Measurements from ENCODE around the gene RNF213.
"Not testable (repeated sequence)": the region's sequence is repeated elsewhere in the genome, so short reads cannot be mapped to it uniquely, and the experiment has no call there.

Gene RNF213

GRCh38 chr17:80225230-80225629 lies 35.4 kb upstream of the RNF213 start:
- no peak for DNase-seq

GRCh38 chr17:80227156-80227555 lies 33.5 kb upstream of the RNF213 start:
- DNase-seq = no peak

- DNase-seq = no peak
Measured at GRCh38 chr17:80227666-80228065, 33.0 kb upstream of the RNF213 start.

DNA sequence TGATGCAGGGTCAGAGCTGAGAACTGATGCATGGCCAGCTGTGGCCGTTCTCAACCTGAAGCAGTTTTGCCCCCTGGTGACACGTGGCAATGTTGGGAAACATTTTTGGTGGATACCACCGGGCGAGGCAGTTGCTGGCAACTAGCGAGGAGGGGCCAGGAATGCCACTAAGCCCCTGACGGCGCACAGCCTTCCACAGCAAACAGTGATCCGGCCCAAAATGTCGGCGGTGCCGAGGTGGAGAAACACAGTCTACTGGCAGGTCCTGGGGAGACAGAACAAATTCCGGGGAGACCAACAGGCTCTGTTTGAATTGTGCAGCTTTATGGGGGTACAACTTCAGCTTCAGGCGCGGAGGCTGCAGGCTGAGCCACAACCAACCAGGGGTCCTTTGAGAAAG lies 32.2 kb upstream of the RNF213 start:
- no peak for DNase-seq

GRCh38 chr17:80229011-80229410 lies 31.6 kb upstream of the RNF213 start:
- no peak for DNase-seq

DNA sequence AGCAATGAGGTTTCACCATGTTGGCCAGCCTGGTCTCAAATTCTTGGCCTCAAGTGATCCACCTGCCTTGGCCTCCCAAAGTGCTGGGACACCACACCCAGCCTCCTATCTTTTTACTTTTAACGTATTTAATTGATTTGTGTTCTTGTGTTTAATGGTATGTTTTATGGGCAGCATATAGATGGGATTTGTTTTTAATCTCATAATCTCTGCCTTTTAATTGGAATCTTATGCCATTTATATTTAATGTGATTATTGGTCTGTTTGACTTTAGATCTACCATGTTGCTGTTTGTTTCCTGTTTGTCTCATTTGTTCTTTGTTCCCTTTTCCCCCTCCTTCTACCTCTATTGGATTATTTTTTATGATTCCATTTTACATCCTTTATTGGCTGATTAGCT lies 28.2 kb upstream of the RNF213 start:
- DNase-seq = no peak

GRCh38 chr17:80233202-80233601 lies 27.4 kb upstream of the RNF213 start:
- no peak for DNase-seq

DNA sequence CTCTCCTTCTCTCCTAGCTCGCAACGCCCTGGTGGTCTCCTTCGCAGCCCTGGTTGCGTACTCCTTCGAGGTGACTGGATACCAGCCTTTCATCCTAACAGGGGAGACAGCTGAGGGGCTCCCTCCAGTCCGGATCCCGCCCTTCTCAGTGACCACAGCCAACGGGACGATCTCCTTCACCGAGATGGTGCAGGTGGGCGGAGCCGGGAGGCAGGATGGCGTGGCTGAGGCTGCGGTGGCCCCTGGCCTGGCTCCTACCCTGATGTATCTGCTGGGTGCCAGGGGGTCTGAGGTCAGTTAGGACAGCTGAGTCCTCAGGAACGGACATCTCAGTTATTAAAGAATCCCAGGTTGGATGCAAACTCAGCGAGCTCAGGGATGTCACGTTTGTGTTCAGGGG lies 23.7 kb upstream of the RNF213 start:
- no peak for DNase-seq

DNA sequence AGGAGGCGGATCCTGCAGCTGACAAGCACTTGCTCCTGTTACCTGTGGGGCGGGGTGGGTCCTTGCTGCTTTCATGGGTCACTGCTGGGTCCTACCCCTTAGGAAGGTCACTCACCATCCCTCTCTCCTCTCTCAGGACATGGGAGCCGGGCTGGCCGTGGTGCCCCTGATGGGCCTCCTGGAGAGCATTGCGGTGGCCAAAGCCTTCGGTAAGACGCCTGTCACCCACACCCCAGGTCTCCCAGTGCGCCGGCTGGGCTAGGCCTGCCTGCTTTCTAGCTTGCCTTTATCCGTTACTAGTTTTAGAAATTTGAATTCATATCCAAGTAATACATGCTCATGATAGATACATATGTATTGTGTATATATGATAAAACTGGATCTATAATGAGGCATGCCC lies 23.3 kb upstream of the RNF213 start:
- no peak for DNase-seq

GRCh38 chr17:80242505-80242904 lies 18.1 kb upstream of the RNF213 start:
- DNase-seq = no peak

- no peak for DNase-seq
Measured at GRCh38 chr17:80243526-80244433, 16.9 kb upstream of the RNF213 start.

GRCh38 chr17:80244448-80244847 lies 16.2 kb upstream of the RNF213 start:
- DNase-seq = not testable (repeated sequence)

DNA sequence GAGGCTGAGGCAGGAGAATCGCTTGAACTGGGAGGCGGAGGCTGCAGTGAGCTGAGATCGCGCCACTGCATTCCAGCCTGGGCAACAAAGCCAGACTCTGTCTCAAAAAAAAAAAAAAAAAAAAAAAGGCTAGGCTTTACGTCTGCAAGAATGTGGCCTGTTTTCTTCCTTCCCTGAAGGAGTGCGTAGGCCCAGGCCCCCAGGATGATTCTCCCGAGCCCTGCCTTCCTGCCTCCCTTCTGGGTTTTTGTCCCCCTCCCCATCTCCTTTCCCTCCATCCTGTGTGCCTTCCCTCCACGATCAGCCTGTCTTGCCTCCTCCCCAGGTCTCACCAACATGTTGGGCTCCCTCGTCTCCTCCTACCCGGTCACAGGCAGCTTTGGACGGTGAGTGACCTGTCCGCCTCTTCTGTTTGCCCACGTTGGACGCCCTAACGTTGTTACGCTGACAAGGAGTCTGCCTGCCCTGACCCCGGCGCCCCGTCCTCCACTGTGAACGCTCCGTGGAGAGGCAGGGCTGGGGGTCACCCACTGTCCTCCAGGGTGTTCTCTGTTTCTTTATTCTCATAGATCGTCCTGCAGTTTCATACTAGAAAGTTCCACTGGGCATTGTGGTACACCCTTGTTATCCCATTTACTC lies 15.7 kb upstream of the RNF213 start:
- DNase-seq = no peak

- DNase-seq = no peak
Measured at GRCh38 chr17:80245566-80246265, 14.9 kb upstream of the RNF213 start.

DNA sequence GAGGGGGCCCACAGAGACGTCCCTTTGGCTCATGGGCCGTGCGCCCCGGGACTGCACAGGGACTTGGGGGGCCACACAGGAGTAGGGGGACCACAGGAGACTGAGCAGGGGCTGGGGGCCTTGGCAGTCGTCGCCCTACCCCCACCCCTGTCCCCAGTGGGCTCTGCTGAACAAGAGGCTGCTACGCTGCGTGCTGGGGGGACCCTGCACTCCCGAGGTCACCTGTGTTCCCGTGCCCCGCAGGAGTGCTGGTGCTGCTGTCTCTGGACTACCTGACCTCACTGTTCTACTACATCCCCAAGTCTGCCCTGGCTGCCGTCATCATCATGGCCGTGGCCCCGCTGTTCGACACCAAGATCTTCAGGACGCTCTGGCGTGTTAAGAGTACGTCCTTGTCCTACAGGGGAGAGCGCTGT lies 14.4 kb upstream of the RNF213 start:
- DNase-seq = no peak

DNA sequence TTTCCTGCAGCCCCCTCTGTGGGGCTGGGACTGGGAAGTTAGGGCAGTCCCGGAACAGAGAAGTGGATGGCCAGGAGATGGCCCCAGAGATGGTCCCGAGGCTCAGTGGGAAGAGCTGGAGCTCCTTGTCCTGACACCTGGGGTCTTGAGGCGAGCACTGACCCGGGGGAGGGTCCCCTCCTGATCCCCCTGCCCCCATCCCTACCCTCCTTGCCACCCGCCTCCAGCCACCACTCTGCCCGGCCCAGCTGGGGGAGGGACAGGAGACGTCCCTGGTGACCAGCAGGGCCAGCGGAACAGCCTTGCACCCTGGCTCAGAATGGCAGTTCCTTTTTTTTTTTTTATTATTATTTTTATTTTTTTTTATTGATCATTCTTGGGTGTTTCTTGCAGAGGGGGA lies 13.9 kb upstream of the RNF213 start:
- DNase-seq = no peak

DNA sequence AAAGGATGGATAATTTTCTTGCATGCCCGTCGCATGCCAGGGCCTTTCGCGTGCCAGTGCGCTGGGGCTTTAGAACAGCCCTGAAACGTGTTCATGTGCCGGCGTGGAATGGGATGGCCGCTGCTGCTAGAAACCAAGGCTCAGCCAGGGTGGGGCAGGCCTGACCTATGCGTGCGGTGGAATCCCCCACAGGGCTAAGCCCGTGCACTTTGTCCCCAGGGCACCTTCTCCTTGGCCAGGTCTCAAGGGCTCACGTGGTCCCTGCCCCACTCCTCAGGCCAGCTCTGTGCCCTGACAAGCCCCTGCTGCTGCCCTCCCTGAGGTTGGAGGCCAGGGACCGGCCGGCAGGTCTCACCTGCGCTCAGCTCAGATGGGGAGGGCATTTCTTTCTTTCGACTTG lies 13.1 kb upstream of the RNF213 start:
- DNase-seq = no peak

GRCh38 chr17:80248001-80248893 lies 12.4 kb upstream of the RNF213 start:
- no peak for DNase-seq

DNA sequence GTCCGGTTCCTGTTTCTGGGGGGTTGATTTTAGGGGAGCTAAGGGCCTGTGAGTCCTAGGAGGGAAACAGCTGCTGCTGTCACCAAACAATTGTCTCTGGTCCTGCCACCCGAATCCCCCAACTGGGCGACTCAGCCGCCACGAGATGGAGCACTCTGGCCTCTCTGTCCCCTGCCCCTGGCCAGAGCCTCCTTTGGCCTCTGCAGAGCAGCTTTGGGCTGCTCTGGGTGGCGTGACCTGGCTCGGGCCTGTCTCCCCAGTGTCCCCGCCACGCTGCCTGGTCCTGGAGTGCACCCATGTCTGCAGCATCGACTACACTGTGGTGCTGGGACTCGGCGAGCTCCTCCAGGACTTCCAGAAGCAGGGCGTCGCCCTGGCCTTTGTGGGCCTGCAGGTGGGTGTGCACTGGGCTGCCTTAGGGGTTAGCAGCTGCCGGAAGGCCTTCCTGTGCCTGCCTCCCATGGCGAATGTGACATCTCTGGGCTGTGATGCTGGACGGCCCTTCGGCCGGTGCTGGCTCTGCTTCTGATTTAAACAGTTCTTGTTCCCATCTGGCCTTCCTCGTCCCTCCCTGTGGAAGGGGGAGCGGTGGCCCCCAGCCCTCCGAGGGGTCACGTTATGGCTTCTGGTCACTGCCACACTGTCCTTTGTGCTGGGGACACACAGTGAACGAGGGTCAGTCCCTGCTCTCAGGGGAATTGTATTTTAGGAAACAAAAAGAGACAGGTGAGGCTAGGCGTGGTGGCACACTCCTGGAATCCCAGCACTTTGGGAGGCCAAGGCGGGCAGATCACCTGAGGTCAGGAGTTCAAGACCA lies 11.6 kb upstream of the RNF213 start:
- no peak for DNase-seq

DNA sequence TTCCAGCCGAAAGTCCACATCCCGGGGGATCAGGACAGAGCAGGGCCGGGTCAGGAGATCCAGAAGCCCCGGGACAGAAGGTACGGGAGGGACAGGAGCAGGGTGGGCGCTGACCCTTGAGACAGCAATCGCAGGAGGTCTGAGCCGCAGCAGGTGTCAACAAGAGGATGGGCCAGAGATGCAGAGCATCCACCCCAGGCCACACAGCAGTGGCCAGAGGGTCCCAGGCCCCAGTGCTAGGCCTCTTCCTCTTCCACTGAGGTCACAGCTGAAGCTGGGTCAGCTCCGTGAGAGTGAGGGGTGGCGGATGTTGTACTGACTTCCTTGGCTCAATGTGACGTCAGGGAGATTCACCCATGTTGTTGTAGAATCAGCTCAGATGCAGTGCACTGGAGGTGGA lies 8.7 kb upstream of the RNF213 start:
- DNase-seq = no peak

DNA sequence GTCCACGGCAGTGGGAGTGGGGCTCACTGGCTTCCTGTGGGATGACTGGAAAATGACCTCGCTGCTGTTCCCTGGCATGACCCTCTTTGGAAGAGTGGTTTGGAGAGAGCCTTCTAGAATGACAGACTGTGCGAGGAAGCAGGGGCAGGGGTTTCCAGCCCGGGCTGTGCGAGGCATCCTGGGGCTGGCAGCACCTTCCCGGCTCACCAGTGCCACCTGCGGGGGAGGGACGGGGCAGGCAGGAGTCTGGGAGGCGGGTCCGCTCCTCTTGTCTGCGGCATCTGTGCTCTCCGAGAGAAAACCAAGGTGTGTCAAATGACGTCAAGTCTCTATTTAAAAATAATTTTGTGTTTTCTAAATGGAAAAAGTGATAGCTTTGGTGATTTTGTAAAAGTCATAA lies 7.8 kb upstream of the RNF213 start:
- DNase-seq = peak; percentile 92
